ENCODE results near the gene CELF6. TPM values are rescaled to one million over a fixed set of nuclear protein-coding genes. Genes with fewer than 3 reads are reported as not detected.
A peak's percentile ranks its signal among the peaks of the same experiment; 100 is the strongest.

The CELF6 gene
- polyA plus RNA-seq, 1 of the 3 experiments (the other 2 are of a cell fraction) = 0.20 TPM

DNA sequence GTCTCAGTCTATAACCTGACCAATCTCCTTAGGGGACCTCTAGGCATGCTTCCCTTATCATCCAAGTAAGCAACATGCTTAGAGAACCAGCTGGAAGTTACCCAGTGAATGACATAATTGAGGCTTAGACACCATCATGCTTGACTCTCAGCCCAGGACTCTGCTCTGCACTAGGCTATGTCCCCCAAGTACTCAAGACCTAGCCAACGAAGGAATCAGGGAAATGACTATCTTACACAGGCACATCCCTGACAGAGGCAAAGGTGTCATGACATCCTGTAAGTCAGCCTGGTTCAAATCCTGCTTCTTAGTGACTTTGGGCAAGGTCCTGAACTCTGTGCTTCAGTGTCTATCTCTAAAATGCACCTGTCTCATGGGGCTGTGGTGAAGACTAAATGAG is 24.6 kb upstream of the CELF6 start:
- Histone ChIP-seq H3K79me2 (ENCODE audit: insufficient read depth) (no peaks in the 10 kb centered on the region), H3K36me3 (replicated peaks in 1 of 2; ENCODE audit: control insufficient read depth in 1 of 2, insufficient read depth in 2 of 2, low read length in 1 of 2) (peaks cover 16 to 55% of the 10 kb centered on the region in 2 experiments), H3K4me1 (ENCODE audit: control insufficient read depth in 1 of 2, insufficient read depth in 2 of 2, low read depth in 1 of 2, low read length in 1 of 2) (peaks cover 0 to 3% of the 10 kb centered on the region in 2 experiments; a peak in 3 of 4 replicates), H3K27ac (ENCODE audit: low read depth in 2 of 2, low read length in 1 of 2) (no peak overlapping the region), H3K9me2 (no peaks in the 10 kb centered on the region), H3K9ac (no peak overlapping the region), H3F3A (replicated peaks; ENCODE audit: insufficient read depth) (peaks cover 23% of the 10 kb centered on the region), H4K20me1 (ENCODE audit: insufficient read depth) (no peaks in the 10 kb centered on the region; the same call in 1 of the 2 replicates), H2AFZ (ENCODE audit: low read depth) (no peak overlapping the region), H3K4me3 (ENCODE audit: low read depth in 2 of 2, low read length in 1 of 2) (no peak overlapping the region), H3K27me3 (ENCODE audit: insufficient read depth) (no peaks in the 10 kb centered on the region), H3K4me2 (no peak overlapping the region), H3K9me3 (no peaks in the 10 kb centered on the region)
- CTCF ChIA-PET = interaction anchor here (1.5 kb wide), 1 partner anchor 255 kb away, joined by 3 read pairs; no protein-coding TSS in a partner anchor
- 100% methylated on average over 1 of the region's 1 CpG for WGBS (ENCODE audit: low lambda C conversion rate)
- TF ChIP-seq, protein P1, sequence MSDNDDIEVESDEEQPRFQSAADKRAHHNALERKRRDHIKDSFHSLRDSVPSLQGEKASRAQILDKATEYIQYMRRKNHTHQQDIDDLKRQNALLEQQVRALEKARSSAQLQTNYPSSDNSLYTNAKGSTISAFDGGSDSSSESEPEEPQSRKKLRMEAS (IDR thresholded peaks at IDR 0.05; ENCODE audit: low read depth) = no peak
- TF ChIP-seq, protein P2, sequence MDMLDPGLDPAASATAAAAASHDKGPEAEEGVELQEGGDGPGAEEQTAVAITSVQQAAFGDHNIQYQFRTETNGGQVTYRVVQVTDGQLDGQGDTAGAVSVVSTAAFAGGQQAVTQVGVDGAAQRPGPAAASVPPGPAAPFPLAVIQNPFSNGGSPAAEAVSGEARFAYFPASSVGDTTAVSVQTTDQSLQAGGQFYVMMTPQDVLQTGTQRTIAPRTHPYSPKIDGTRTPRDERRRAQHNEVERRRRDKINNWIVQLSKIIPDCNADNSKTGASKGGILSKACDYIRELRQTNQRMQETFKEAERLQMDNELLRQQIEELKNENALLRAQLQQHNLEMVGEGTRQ (IDR thresholded peaks at IDR 0.05; ENCODE audit: borderline replicate concordance, low read depth, low read length) = no peak
- TF ChIP-seq EZH2phosphoT487 (IDR thresholded peaks at IDR 0.05; ENCODE audit: borderline replicate concordance, low read depth) (no peak), FOXJ3 (CRISPR knock-in tag; IDR thresholded peaks at IDR 0.05) (no peak), SMC3 (IDR thresholded peaks at IDR 0.05; ENCODE audit: low read depth, low read length) (no peak)
- TF ChIP-seq, protein P3, sequence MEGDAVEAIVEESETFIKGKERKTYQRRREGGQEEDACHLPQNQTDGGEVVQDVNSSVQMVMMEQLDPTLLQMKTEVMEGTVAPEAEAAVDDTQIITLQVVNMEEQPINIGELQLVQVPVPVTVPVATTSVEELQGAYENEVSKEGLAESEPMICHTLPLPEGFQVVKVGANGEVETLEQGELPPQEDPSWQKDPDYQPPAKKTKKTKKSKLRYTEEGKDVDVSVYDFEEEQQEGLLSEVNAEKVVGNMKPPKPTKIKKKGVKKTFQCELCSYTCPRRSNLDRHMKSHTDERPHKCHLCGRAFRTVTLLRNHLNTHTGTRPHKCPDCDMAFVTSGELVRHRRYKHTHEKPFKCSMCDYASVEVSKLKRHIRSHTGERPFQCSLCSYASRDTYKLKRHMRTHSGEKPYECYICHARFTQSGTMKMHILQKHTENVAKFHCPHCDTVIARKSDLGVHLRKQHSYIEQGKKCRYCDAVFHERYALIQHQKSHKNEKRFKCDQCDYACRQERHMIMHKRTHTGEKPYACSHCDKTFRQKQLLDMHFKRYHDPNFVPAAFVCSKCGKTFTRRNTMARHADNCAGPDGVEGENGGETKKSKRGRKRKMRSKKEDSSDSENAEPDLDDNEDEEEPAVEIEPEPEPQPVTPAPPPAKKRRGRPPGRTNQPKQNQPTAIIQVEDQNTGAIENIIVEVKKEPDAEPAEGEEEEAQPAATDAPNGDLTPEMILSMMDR (IDR thresholded peaks at IDR 0.05) = no peak
- POLR2A ChIA-PET = no interaction called here
- no peak for DNase-seq

DNA sequence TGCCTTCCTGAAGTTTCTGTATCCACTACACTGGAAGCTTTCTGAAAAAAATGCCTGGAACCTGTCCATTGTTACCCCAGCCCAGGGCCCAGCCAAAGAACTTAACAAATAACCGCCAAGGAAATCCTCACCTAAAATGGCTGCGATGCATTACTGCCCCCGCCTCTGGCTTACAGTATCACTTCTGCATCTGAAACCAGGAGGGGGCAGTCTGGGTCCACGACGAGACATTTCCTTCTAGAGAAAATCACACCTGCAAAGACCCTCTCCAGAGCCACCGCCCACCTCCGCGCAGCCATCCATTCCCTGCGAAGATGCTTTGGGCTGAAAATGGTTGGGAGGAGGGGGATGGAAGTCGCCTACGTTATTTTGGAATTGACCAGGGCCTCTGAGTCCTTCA is 22.4 kb upstream of the CELF6 start:
- TF ChIP-seq JUND (IDR thresholded peaks at IDR 0.05) = no peak
- TF ChIP-seq RAD21 (IDR thresholded peaks at IDR 0.05; ENCODE audit: low read length) = peak; percentile 62
- TF ChIP-seq, protein P3 (IDR thresholded peaks at IDR 0.05) = peak; percentile 54
- no peak for TF ChIP-seq MXI1 (IDR thresholded peaks at IDR 0.05; ENCODE audit: low read depth, low read length)
- no peak for TF ChIP-seq NRF1 (IDR thresholded peaks at IDR 0.05; ENCODE audit: low read depth, low read length)
- TF ChIP-seq EZH2phosphoT487 (IDR thresholded peaks at IDR 0.05; ENCODE audit: borderline replicate concordance, low read depth) = no peak
- TF ChIP-seq RXRA (IDR thresholded peaks at IDR 0.05; ENCODE audit: borderline replicate concordance, low read depth) = no peak
- H3K4me3 ChIP-seq (ENCODE audit: low read depth in 2 of 2, low read length in 1 of 2) = peak overlapping the region in 1 of 2 experiments; percentile 13; a peak in 1 of 4 replicates
- no peak overlapping the region for H3K9ac ChIP-seq
- peaks cover 9 to 39% of the 10 kb centered on the region in 2 experiments for H3K36me3 ChIP-seq (replicated peaks in 1 of 2; ENCODE audit: control insufficient read depth in 1 of 2, insufficient read depth in 2 of 2, low read length in 1 of 2)
- no peaks in the 10 kb centered on the region; the same call in 1 of the 2 replicates for H4K20me1 ChIP-seq (ENCODE audit: insufficient read depth)
- H3K27me3 ChIP-seq (ENCODE audit: insufficient read depth) = no peaks in the 10 kb centered on the region
- POLR2A ChIA-PET = no interaction called here
- no peak overlapping the region for H3K4me2 ChIP-seq
- peak; percentile 43 for DNase-seq
- no peak overlapping the region for H2AFZ ChIP-seq (ENCODE audit: low read depth)
- CTCF ChIA-PET = interaction anchor here (1.0 kb wide), 1 partner anchor 329 kb away, joined by 6 read pairs; no protein-coding TSS in a partner anchor
- no peaks in the 10 kb centered on the region for H3K9me3 ChIP-seq
- no peaks in the 10 kb centered on the region for H3K9me2 ChIP-seq
- no peaks in the 10 kb centered on the region for H3K79me2 ChIP-seq (ENCODE audit: insufficient read depth)
- peaks cover 26% of the 10 kb centered on the region for H3F3A ChIP-seq (replicated peaks; ENCODE audit: insufficient read depth)
- H3K27ac ChIP-seq (ENCODE audit: low read depth in 2 of 2, low read length in 1 of 2) = no peak overlapping the region
- peaks cover 0 to 10% of the 10 kb centered on the region in 2 experiments for H3K4me1 ChIP-seq (ENCODE audit: control insufficient read depth in 1 of 2, insufficient read depth in 2 of 2, low read depth in 1 of 2, low read length in 1 of 2)
- 80% methylated on average over 11 of the region's 11 CpGs for WGBS (ENCODE audit: low lambda C conversion rate)
